Measurements from ENCODE around the gene LRRC1.

GRCh38 chr6:53879608-53880007 is 84.8 kb downstream of the LRRC1 start:
- TF ChIP-seq POLR2AphosphoS5 (IDR thresholded peaks at IDR 0.05) (no peak), CTCF (IDR thresholded peaks at IDR 0.05) (no peak), POLR2A (IDR thresholded peaks at IDR 0.05) (no peak)
